Smooth muscle cell (in vitro differentiated cells): ENCODE results near the gene IRGC. TPM values are rescaled to one million over a fixed set of nuclear protein-coding genes. Genes with fewer than 3 reads are reported as not detected.

Experiments
- DNase-seq: peaks from one replicate; lab custom pipeline; 2025; ENCODE audit not compliant: unreplicated experiment; lab: John Stamatoyannopoulos, UW
- H2AFZ ChIP-seq: fragments of 200-600 bp; sonication (generic); 2 replicates; pipeline ENCODE4 v1.6.0; 2016; ENCODE audit warnings: antibody characterized with exemption, low read depth, mild to moderate bottlenecking
- H3F3A ChIP-seq: fragments of 200-600 bp; sonication (generic); 2 replicates; pipeline ENCODE4 v1.6.0; 2017; ENCODE audit warnings: antibody characterized with exemption, low read depth
- H3K27ac ChIP-seq: fragments of 200-600 bp; sonication (generic); 2 replicates; pipeline ENCODE4 v1.5.1; 2016; ENCODE audit warnings: low read depth, mild to moderate bottlenecking
- H3K27me3 ChIP-seq: fragments of 200-600 bp; sonication (generic); 2 replicates; pipeline ENCODE4 v1.6.1; 2016; ENCODE audit warnings: low read depth, mild to moderate bottlenecking
- H3K36me3 ChIP-seq: fragments of 200-600 bp; sonication (generic); 2 replicates; pipeline ENCODE4 v1.5.1; 2016; ENCODE audit warnings: low read depth
- H3K4me1 ChIP-seq: fragments of 200-600 bp; sonication (generic); 2 replicates; pipeline ENCODE4 v1.5.1; 2016; ENCODE audit warnings: low read depth
- H3K4me2 ChIP-seq: fragments of 200-600 bp; sonication (generic); 2 replicates; pipeline ENCODE4 v1.6.0; 2016; ENCODE audit warnings: mild to moderate bottlenecking
- H3K4me3 ChIP-seq: fragments of 200-600 bp; sonication (generic); 2 replicates; pipeline ENCODE4 v1.5.1; 2016; ENCODE audit warnings: mild to moderate bottlenecking
- H3K79me2 ChIP-seq: fragments of 200-600 bp; sonication (generic); 2 replicates; pipeline ENCODE4 v1.6.0; 2016; ENCODE audit warnings: low read depth, mild to moderate bottlenecking
- H3K9ac ChIP-seq: fragments of 200-600 bp; sonication (generic); 2 replicates; pipeline ENCODE4 v1.6.0; 2016; ENCODE audit warnings: low read depth
- H3K9me3 ChIP-seq: fragments of 200-600 bp; sonication (generic); replicated peaks from 2 replicates; pipeline ENCODE4 v1.5.1; 2016; ENCODE audit warnings: low read depth
- H4K20me1 ChIP-seq: fragments of 200-600 bp; sonication (generic); 2 replicates; pipeline ENCODE4 v1.6.0; 2016; ENCODE audit warnings: low read depth
- CTCF ChIP-seq: fragments of 200-600 bp; sonication (generic); IDR thresholded peaks from 2 replicates; pipeline ENCODE4 v1.5.1; 2017; ENCODE audit warnings: borderline replicate concordance, mild to moderate bottlenecking, antibody characterized with exemption; ENCODE audit not compliant: insufficient read depth, poor library complexity, severe bottlenecking
- WGBS: methylation state at CpG from one replicate; pipeline ENCODE4 v1.1.7; 2016; ENCODE audit warnings: low lambda C conversion rate; 5-methylcytosine and 5-hydroxymethylcytosine counted together
- polyA plus RNA-seq: library from polyadenylated mRNA; unstranded; fragments of >200 nt; fragmentation: Nextera tagmentation; extraction: Ambion mirVana; gene quantifications from 2 replicates; pipeline ENCODE4 v1.2.1, GENCODE V29; 2016
- total RNA-seq: library from RNA; depleted of rRNA; stranded (reverse); fragments of >200 nt; gene quantifications from 2 replicates; pipeline ENCODE4 v1.2.3, GENCODE V29; 2014

IRGC gene
- total and polyA plus RNA-seq, 2 experiments from 2014 or later, result not detected

GRCh38 chr19:43713208-43713607, 2.7 kb upstream of the IRGC start:
- whole genome bisulfite sequencing, result 85% methylated on average over 3 of the region's 3 CpGs
- Histone ChIP-seq H3K9ac (no peak overlapping the region), H3K4me2 (no peak overlapping the region), H3F3A (no peaks in the 10 kb centered on the region), H3K79me2 (no peaks in the 10 kb centered on the region), H3K4me1 (no peaks in the 10 kb centered on the region), H3K27me3 (no peaks in the 10 kb centered on the region), H3K27ac (no peak overlapping the region), H3K4me3 (no peak overlapping the region), H2AFZ (no peak overlapping the region), H4K20me1 (no peaks in the 10 kb centered on the region), H3K9me3 (no peaks in the 10 kb centered on the region), H3K36me3 (no peaks in the 10 kb centered on the region)
- no peak for DNase-seq
- no peak for TF ChIP-seq CTCF

GRCh38 chr19:43718627-43719377, 2.9 kb downstream of the IRGC start:
- no peaks in the 10 kb centered on the region for H4K20me1 ChIP-seq
- H3F3A ChIP-seq, result no peaks in the 10 kb centered on the region
- no peaks in the 10 kb centered on the region for H3K9me3 ChIP-seq
- no peak overlapping the region for H3K27ac ChIP-seq
- H3K4me1 ChIP-seq, result no peaks in the 10 kb centered on the region
- H3K9ac ChIP-seq, result no peak overlapping the region
- no peak overlapping the region for H3K4me2 ChIP-seq
- no peak overlapping the region for H3K4me3 ChIP-seq
- no peaks in the 10 kb centered on the region for H3K27me3 ChIP-seq
- H3K36me3 ChIP-seq, result no peaks in the 10 kb centered on the region
- H2AFZ ChIP-seq, result no peak overlapping the region
- WGBS, result 94% methylated on average over 54 of the region's 60 CpGs
- TF ChIP-seq CTCF, result no peak
- no peaks in the 10 kb centered on the region for H3K79me2 ChIP-seq
- no peak for DNase-seq

- 95% methylated on average over 37 of the region's 37 CpGs for WGBS
- H2AFZ ChIP-seq, result no peak overlapping the region
Observed at GRCh38 chr19:43719378-43719868, 3.5 kb downstream of the IRGC start.

More at GRCh38 chr19:43719378-43719868, 3.5 kb downstream of the IRGC start:
- Histone ChIP-seq H3K36me3 (no peaks in the 10 kb centered on the region), H3K4me3 (no peak overlapping the region), H3K27ac (no peak overlapping the region), H3K9me3 (no peaks in the 10 kb centered on the region), H4K20me1 (no peaks in the 10 kb centered on the region), H3K79me2 (no peaks in the 10 kb centered on the region), H3F3A (no peaks in the 10 kb centered on the region), H3K9ac (no peak overlapping the region), H3K4me2 (no peak overlapping the region), H3K27me3 (no peaks in the 10 kb centered on the region), H3K4me1 (no peaks in the 10 kb centered on the region)
- no peak for TF ChIP-seq CTCF
- DNase-seq, result no peak
